Measurements from ENCODE around the gene ROR2.

DNA sequence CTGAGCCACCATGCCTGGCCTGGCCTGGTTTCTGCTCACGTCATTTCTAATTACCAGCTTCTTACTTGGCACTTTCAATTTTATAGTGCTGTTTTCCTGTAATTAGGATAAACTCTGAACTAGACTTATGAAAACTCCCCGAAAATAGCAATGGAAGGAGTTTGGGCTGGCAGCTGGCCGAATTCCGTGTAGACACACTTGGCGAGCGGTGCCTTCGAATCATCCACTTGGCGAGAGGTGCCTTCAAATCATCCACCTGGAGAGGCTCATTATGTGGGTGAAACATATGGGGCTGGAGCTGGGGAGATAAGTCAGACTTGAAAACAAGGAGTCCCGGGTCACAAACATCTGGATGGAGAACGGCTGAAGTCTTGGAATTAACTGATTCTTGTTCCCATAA lies 203.7 kb downstream of the ROR2 start:
- TF ChIP-seq, protein P1, sequence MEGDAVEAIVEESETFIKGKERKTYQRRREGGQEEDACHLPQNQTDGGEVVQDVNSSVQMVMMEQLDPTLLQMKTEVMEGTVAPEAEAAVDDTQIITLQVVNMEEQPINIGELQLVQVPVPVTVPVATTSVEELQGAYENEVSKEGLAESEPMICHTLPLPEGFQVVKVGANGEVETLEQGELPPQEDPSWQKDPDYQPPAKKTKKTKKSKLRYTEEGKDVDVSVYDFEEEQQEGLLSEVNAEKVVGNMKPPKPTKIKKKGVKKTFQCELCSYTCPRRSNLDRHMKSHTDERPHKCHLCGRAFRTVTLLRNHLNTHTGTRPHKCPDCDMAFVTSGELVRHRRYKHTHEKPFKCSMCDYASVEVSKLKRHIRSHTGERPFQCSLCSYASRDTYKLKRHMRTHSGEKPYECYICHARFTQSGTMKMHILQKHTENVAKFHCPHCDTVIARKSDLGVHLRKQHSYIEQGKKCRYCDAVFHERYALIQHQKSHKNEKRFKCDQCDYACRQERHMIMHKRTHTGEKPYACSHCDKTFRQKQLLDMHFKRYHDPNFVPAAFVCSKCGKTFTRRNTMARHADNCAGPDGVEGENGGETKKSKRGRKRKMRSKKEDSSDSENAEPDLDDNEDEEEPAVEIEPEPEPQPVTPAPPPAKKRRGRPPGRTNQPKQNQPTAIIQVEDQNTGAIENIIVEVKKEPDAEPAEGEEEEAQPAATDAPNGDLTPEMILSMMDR (IDR thresholded peaks at IDR 0.05; ENCODE audit: low read depth, low read length, missing input control) = no peak
- TF ChIP-seq SP1 (IDR thresholded peaks at IDR 0.05) (no peak), RAD21 (IDR thresholded peaks at IDR 0.05) (no peak), YY1 (IDR thresholded peaks at IDR 0.05) (no peak), NR2F2 (IDR thresholded peaks at IDR 0.05) (no peak), EGR1 (IDR thresholded peaks at IDR 0.05; ENCODE audit: low read depth in 2 of 2) (no peak), JUND (IDR thresholded peaks at IDR 0.05) (no peak), TAF1 (conservative IDR thresholded peaks at IDR 0.05) (no peak), RXRA (IDR thresholded peaks at IDR 0.05) (no peak), FOXA1 (IDR thresholded peaks at IDR 0.05) (no peak), GABPA (IDR thresholded peaks at IDR 0.05 in 1 of 2, conservative IDR thresholded peaks at IDR 0.05 in 1 of 2) (no peak)
- TF ChIP-seq, protein P2, sequence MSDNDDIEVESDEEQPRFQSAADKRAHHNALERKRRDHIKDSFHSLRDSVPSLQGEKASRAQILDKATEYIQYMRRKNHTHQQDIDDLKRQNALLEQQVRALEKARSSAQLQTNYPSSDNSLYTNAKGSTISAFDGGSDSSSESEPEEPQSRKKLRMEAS (IDR thresholded peaks at IDR 0.05) = no peak
- TF ChIP-seq, protein P3, sequence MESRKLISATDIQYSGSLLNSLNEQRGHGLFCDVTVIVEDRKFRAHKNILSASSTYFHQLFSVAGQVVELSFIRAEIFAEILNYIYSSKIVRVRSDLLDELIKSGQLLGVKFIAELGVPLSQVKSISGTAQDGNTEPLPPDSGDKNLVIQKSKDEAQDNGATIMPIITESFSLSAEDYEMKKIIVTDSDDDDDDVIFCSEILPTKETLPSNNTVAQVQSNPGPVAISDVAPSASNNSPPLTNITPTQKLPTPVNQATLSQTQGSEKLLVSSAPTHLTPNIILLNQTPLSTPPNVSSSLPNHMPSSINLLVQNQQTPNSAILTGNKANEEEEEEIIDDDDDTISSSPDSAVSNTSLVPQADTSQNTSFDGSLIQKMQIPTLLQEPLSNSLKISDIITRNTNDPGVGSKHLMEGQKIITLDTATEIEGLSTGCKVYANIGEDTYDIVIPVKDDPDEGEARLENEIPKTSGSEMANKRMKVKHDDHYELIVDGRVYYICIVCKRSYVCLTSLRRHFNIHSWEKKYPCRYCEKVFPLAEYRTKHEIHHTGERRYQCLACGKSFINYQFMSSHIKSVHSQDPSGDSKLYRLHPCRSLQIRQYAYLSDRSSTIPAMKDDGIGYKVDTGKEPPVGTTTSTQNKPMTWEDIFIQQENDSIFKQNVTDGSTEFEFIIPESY (IDR thresholded peaks at IDR 0.05) = no peak

Data from liver (tissue), 3 donors.